ENCODE data around the gene NUTF2. TPM values are rescaled to one million over a fixed set of nuclear protein-coding genes. Genes with fewer than 3 reads are reported as not detected.

NUTF2 gene
- total RNA-seq, 1 donor from 2014 or later, result 131 TPM

DNA sequence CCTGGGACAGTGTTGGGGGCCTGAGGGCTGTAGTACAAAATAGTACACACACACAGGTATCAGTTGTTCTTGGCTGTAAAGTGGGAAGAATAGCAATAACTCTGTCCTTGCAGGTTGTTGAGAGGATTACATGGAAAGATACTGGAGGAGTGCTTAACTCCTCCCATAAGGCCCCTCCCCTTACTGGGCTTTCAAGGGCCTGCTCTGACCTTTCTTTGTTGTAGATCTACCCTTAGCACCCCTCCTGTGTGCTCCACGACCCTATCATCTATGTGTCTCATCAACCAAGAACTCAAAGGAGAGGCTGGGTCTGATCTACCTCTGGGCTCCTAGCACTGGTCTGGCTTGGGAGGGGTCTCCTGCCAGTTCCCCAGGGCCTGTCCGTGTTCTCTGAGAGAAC is 17.9 kb downstream of the NUTF2 start:
- Histone ChIP-seq H3K4me3 (no peak overlapping the region), H3K4me1 (peaks cover 37% of the 10 kb centered on the region), H3K36me3 (peaks cover 0 to 37% of the 10 kb centered on the region in 2 donors), H3K27ac (no peak overlapping the region), H3K9me3 (no peaks in the 10 kb centered on the region), H3K27me3 (no peaks in the 10 kb centered on the region)
- DNase-seq (ENCODE audit: extremely low spot score in 2 of 2), result no peak
- TF ChIP-seq CTCF (IDR thresholded peaks at IDR 0.05) (no peak), POLR2AphosphoS5 (IDR thresholded peaks at IDR 0.05; ENCODE audit: insufficient read depth in 1 of 2, low read depth in 1 of 2) (no peak), POLR2A (IDR thresholded peaks at IDR 0.05) (no peak)
- intact Hi-C loops (cut with DNase I), result no loop called here

GRCh38 chr16:67865318-67865717 is 18.6 kb downstream of the NUTF2 start:
- Histone ChIP-seq H3K9me3 (no peaks in the 10 kb centered on the region), H3K36me3 (peaks cover 0 to 44% of the 10 kb centered on the region in 2 donors)

GRCh38 chr16:67868290-67868689 is 21.6 kb downstream of the NUTF2 start:
- TF ChIP-seq CTCF (IDR thresholded peaks at IDR 0.05), result no peak
- TF ChIP-seq POLR2AphosphoS5 (IDR thresholded peaks at IDR 0.05; ENCODE audit: insufficient read depth in 1 of 2, low read depth in 1 of 2), result no peak
- TF ChIP-seq POLR2A (IDR thresholded peaks at IDR 0.05), result no peak

More at GRCh38 chr16:67865318-67865717, 18.6 kb downstream of the NUTF2 start:
- H3K4me3 ChIP-seq, result no peak overlapping the region
- intact Hi-C loops (cut with DNase I), result no loop called here
- TF ChIP-seq CTCF (IDR thresholded peaks at IDR 0.05) (no peak), POLR2AphosphoS5 (IDR thresholded peaks at IDR 0.05; ENCODE audit: insufficient read depth in 1 of 2, low read depth in 1 of 2) (no peak), POLR2A (IDR thresholded peaks at IDR 0.05) (no peak)
- no peaks in the 10 kb centered on the region for H3K27me3 ChIP-seq
- H3K27ac ChIP-seq, result no peak overlapping the region
- peaks cover 37% of the 10 kb centered on the region for H3K4me1 ChIP-seq
- DNase-seq (ENCODE audit: extremely low spot score in 2 of 2), result no peak

DNA sequence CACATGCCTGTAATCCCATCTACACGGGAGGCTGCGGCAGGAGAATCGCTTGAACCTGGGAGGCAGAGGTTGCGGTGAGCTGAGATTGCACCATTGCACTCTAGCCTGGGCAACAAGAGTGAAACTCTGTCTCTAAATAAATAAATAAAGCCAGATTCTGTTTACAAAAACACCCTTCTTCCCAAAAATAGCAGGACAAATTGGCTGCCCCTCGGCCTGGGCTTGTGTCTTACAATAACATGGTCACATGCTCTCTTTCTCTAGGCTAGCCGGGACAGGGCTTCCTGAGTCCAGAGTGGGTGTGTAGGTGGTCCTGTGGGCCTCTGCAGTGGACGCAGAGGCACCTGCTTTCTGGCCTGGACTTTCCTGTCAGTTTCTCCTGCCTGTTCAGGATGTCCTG is 22.9 kb downstream of the NUTF2 start:
- Histone ChIP-seq H3K27ac (no peak overlapping the region), H3K4me1 (peaks cover 22% of the 10 kb centered on the region), H3K27me3 (no peaks in the 10 kb centered on the region), H3K36me3 (peaks cover 0 to 50% of the 10 kb centered on the region in 2 donors), H3K9me3 (no peaks in the 10 kb centered on the region), H3K4me3 (no peak overlapping the region)
- intact Hi-C loops (cut with DNase I), result no loop called here
- DNase-seq (ENCODE audit: extremely low spot score in 2 of 2), result no peak
- TF ChIP-seq POLR2A (IDR thresholded peaks at IDR 0.05) (no peak), POLR2AphosphoS5 (IDR thresholded peaks at IDR 0.05; ENCODE audit: insufficient read depth in 1 of 2, low read depth in 1 of 2) (no peak), CTCF (IDR thresholded peaks at IDR 0.05) (no peak)

More at GRCh38 chr16:67868290-67868689, 21.6 kb downstream of the NUTF2 start:
- peaks cover 16% of the 10 kb centered on the region for H3K4me1 ChIP-seq
- peaks cover 0 to 50% of the 10 kb centered on the region in 2 donors for H3K36me3 ChIP-seq
- no peak overlapping the region for H3K4me3 ChIP-seq
- no peaks in the 10 kb centered on the region for H3K27me3 ChIP-seq
- intact Hi-C loops (cut with DNase I), result no loop called here
- H3K9me3 ChIP-seq, result no peaks in the 10 kb centered on the region
- DNase-seq (ENCODE audit: extremely low spot score in 2 of 2), result no peak
- no peak overlapping the region for H3K27ac ChIP-seq

DNA sequence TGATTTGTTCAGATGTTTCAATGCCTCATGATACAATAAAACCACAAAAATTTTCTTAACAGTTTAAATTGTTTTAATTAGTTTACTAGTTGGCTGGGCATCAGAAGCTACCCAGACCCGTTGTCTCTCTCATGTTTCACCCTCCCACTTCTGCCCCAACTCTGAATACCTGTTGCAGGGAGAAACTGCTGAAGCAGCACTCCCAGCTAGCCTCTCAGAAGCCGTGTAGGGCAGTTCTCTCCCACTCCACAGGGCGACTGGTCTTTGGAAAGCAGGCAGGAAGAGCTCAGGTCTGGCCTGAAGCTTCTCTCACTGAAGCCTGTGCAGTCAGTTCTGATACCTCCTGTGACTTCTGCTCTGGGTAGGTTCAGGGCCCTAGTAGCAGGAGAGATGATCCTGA is 24.5 kb downstream of the NUTF2 start:
- no peak overlapping the region for H3K27ac ChIP-seq
- no peak for TF ChIP-seq CTCF (IDR thresholded peaks at IDR 0.05)
- TF ChIP-seq POLR2AphosphoS5 (IDR thresholded peaks at IDR 0.05; ENCODE audit: insufficient read depth in 1 of 2, low read depth in 1 of 2), result no peak
- TF ChIP-seq POLR2A (IDR thresholded peaks at IDR 0.05), result no peak

More for the DNA sequence above, 24.5 kb downstream of the NUTF2 start:
- Histone ChIP-seq H3K4me3 (no peak overlapping the region), H3K9me3 (no peaks in the 10 kb centered on the region), H3K36me3 (peaks cover 0 to 46% of the 10 kb centered on the region in 2 donors), H3K27me3 (no peaks in the 10 kb centered on the region), H3K4me1 (peaks cover 39% of the 10 kb centered on the region)
- intact Hi-C loops (cut with DNase I), result no loop called here
- no peak for DNase-seq (ENCODE audit: extremely low spot score in 2 of 2)

All from vagina (tissue), 2 donors.